T follicular helper cell (primary cell): Measurements from ENCODE around the gene CPEB1.
"Not testable (repeated sequence)": the region's sequence is repeated elsewhere in the genome, so short reads cannot be mapped to it uniquely, and the experiment has no call there.

Source experiments
- DNase-seq: peaks from one replicate; pipeline ENCODE4 v3.0.0-alpha.2; 2020; ENCODE audit warnings: low read depth

CPEB1 gene

GRCh38 chr15:82649226-82649999 lies 2.2 kb upstream of the CPEB1 start:
- DNase-seq: no peak

- DNase-seq: no peak
Observed at GRCh38 chr15:82648257-82649103, 1.3 kb upstream of the CPEB1 start.

GRCh38 chr15:82647835-82648256 lies 683 bp upstream of the CPEB1 start:
- no peak for DNase-seq

- DNase-seq: no peak
Observed at GRCh38 chr15:82646250-82647044, 716 bp downstream of the CPEB1 start.

- DNase-seq: not testable (repeated sequence)
Observed at GRCh38 chr15:82644967-82645852, 2.0 kb downstream of the CPEB1 start.

GRCh38 chr15:82643992-82644391 lies 3.2 kb downstream of the CPEB1 start:
- DNase-seq: no peak

GRCh38 chr15:82642656-82643055 lies 4.5 kb downstream of the CPEB1 start:
- DNase-seq: no peak

- DNase-seq: no peak
Observed at GRCh38 chr15:82641129-82641798, 5.9 kb downstream of the CPEB1 start.

- no peak for DNase-seq
Observed at GRCh38 chr15:82640672-82641071, 6.5 kb downstream of the CPEB1 start.

- DNase-seq: no peak
Observed at GRCh38 chr15:82635798-82636197, 11.4 kb downstream of the CPEB1 start.

GRCh38 chr15:82630033-82630432 lies 17.1 kb downstream of the CPEB1 start:
- no peak for DNase-seq

- no peak for DNase-seq
Observed at GRCh38 chr15:82625136-82625535, 22.0 kb downstream of the CPEB1 start.

- no peak for DNase-seq
Observed at GRCh38 chr15:82624438-82624837, 22.7 kb downstream of the CPEB1 start.

- no peak for DNase-seq
Observed at GRCh38 chr15:82624008-82624407, 23.2 kb downstream of the CPEB1 start.

- no peak for DNase-seq
Observed at GRCh38 chr15:82621970-82622369, 25.2 kb downstream of the CPEB1 start.

GRCh38 chr15:82613747-82614146 lies 33.4 kb downstream of the CPEB1 start:
- no peak for DNase-seq

GRCh38 chr15:82611348-82611747 lies 35.8 kb downstream of the CPEB1 start:
- no peak for DNase-seq

GRCh38 chr15:82602195-82602594 lies 45.0 kb downstream of the CPEB1 start:
- no peak for DNase-seq

GRCh38 chr15:82599862-82600261 lies 47.3 kb downstream of the CPEB1 start:
- no peak for DNase-seq

- no peak for DNase-seq
Observed at GRCh38 chr15:82597815-82598214, 49.3 kb downstream of the CPEB1 start.

- DNase-seq: no peak
Observed at GRCh38 chr15:82595766-82596165, 51.4 kb downstream of the CPEB1 start.
